ENCODE measurements around the gene RGL4.

RGL4 gene

GRCh38 chr22:23697031-23697970 lies 6.5 kb downstream of the RGL4 start:
- peak in 1 of 56 donors; percentile 3 for DNase-seq

- no peak for DNase-seq
Measured at GRCh38 chr22:23698094-23698493, 7.3 kb downstream of the RGL4 start.

GRCh38 chr22:23698673-23699235 lies 7.9 kb downstream of the RGL4 start:
- DNase-seq = no peak

GRCh38 chr22:23700706-23701105 lies 9.9 kb downstream of the RGL4 start:
- no peak for DNase-seq

GRCh38 chr22:23704062-23704461 lies 13.2 kb downstream of the RGL4 start:
- no peak for DNase-seq

GRCh38 chr22:23704829-23705228 lies 14.0 kb downstream of the RGL4 start:
- no peak for DNase-seq

GRCh38 chr22:23705358-23705757 lies 14.5 kb downstream of the RGL4 start:
- no peak for DNase-seq

GRCh38 chr22:23708270-23708669 lies 17.5 kb downstream of the RGL4 start:
- DNase-seq = no peak

- DNase-seq = no peak
Measured at GRCh38 chr22:23709107-23709506, 18.3 kb downstream of the RGL4 start.

GRCh38 chr22:23712256-23712655 lies 21.4 kb downstream of the RGL4 start:
- DNase-seq = no peak

GRCh38 chr22:23713696-23714595 lies 23.1 kb downstream of the RGL4 start:
- no peak for DNase-seq

- DNase-seq = no peak
Measured at GRCh38 chr22:23714596-23715578, 24.1 kb downstream of the RGL4 start.

GRCh38 chr22:23715806-23716375 lies 25.1 kb downstream of the RGL4 start:
- no peak for DNase-seq

GRCh38 chr22:23716811-23717801 lies 26.3 kb downstream of the RGL4 start:
- DNase-seq = peak; percentile 28 to 90 (median 78)

- DNase-seq = peak in 1 of 56 donors; percentile 5
Measured at GRCh38 chr22:23718371-23719165, 27.8 kb downstream of the RGL4 start.

GRCh38 chr22:23720855-23721254 lies 30.0 kb downstream of the RGL4 start:
- no peak for DNase-seq

- DNase-seq = no peak
Measured at GRCh38 chr22:23722160-23722559, 31.3 kb downstream of the RGL4 start.

GRCh38 chr22:23722724-23723123 lies 31.9 kb downstream of the RGL4 start:
- no peak for DNase-seq

Data from nucleus accumbens (tissue), 56 donors.